MCF 10A (cell line): Measurements from ENCODE around the gene CES3. TPM values are rescaled to one million over a fixed set of nuclear protein-coding genes. Genes with fewer than 3 reads are reported as not detected.

Experiments used
- BruUV-seq: library from RNA; stranded (reverse); fragments of 400-500 nt; replicated peaks from 2 replicates; lab custom pipeline; 2021; lab: Mats Ljungman, UMichigan
- CTCF ChIA-PET: fragments of 300-600 bp; sonication (Branson Sonifier 250); formaldehyde crosslinking; extraction: SDS; loops from one replicate; lab custom pipeline; 2021; ENCODE audit warnings: antibody characterized with exemption, inconsistent platforms; lab: Yijun Ruan, JAX
- POLR2A ChIA-PET: fragments of 300-600, 350-650 bp; sonication (Branson Sonifier 250); formaldehyde crosslinking; extraction: SDS; loops from one replicate; lab custom pipeline; 2020; ENCODE audit warnings: antibody characterized with exemption, inconsistent platforms; lab: Yijun Ruan, JAX
- DNase-seq: peaks from one replicate; pipeline ENCODE4 v3.0.0-alpha.2; 2018; ENCODE audit not compliant: unreplicated experiment
- H3K27ac Mint-ChIP-seq: one replicate; pipeline ENCODE4 v1.8.0; 2022; ENCODE audit warnings: mild to moderate bottlenecking, low read depth, mixed read lengths; ENCODE audit not compliant: unreplicated experiment
- H3K27me3 Mint-ChIP-seq: one replicate; pipeline ENCODE4 v1.8.0; 2022; ENCODE audit warnings: mixed read lengths; ENCODE audit not compliant: insufficient read depth, unreplicated experiment
- H3K36me3 Mint-ChIP-seq: one replicate; pipeline ENCODE4 v1.8.0; 2022; ENCODE audit warnings: mild to moderate bottlenecking, moderate library complexity, mixed read lengths; ENCODE audit not compliant: insufficient read depth, unreplicated experiment
- H3K4me1 Mint-ChIP-seq: one replicate; pipeline ENCODE4 v1.8.0; 2022; ENCODE audit warnings: mixed read lengths; ENCODE audit not compliant: insufficient read depth, unreplicated experiment
- H3K4me3 Mint-ChIP-seq: one replicate; pipeline ENCODE4 v1.8.0; 2022; ENCODE audit warnings: mild to moderate bottlenecking, moderate library complexity, mixed read lengths; ENCODE audit not compliant: unreplicated experiment
- H3K9me3 Mint-ChIP-seq: one replicate; pipeline ENCODE4 v1.8.0; 2022; ENCODE audit warnings: mixed read lengths; ENCODE audit not compliant: unreplicated experiment
- CTCF ChIP-seq: fragments of 200-600 bp; IDR thresholded peaks from one replicate; pipeline ENCODE4 v1.8.0; 2022; ENCODE audit warnings: antibody characterized with exemption, mild to moderate bottlenecking; ENCODE audit not compliant: unreplicated experiment
- intact Hi-C: fragments of 100-400 bp; cut with micrococcal nuclease; formaldehyde crosslinking; loops from 2 replicates; pipeline ENCODE4 v1.14.1; 2022
- total RNA-seq: library from RNA; stranded (reverse); gene quantifications from 2 replicates; pipeline ENCODE4 v1.2.3, GENCODE V29; 2022

CES3 gene
- total RNA-seq, 1 experiment from 2014 or later: 0.65 TPM

GRCh38 chr16:67017810-67018488 is 56.9 kb downstream of the CES3 start:
- POLR2A ChIA-PET: interaction anchor here (0.6 to 1.7 kb wide), 10 partner anchors 10 to 605 kb away, joined by 3 to 7 read pairs (median 4); partner anchors contain the start of gene CBFB
- Mint-ChIP-seq H3K9me3 (no peaks in the 10 kb centered on the region), H3K27ac (no peak overlapping the region), H3K4me3 (no peak overlapping the region), H3K27me3 (no peaks in the 10 kb centered on the region), H3K4me1 (no peaks in the 10 kb centered on the region), H3K36me3 (no peaks in the 10 kb centered on the region)
- no TSS peak for BruUV-seq
- CTCF ChIA-PET: interaction anchor here (0.6 to 2.7 kb wide), 27 partner anchors 8 to 267 kb away, joined by 3 to 34 read pairs (median 4); partner anchors contain the start of genes CBFB and ELMO3
- peak; percentile 97 for DNase-seq
- peak; percentile 63 for TF ChIP-seq CTCF
- intact Hi-C loops: loop anchor here (1.0 to 10.0 kb wide), 3 partner anchors 63 to 137 kb away; no protein-coding TSS in a partner anchor

- Mint-ChIP-seq H3K4me3 (no peak overlapping the region), H3K9me3 (no peaks in the 10 kb centered on the region), H3K36me3 (no peaks in the 10 kb centered on the region), H3K4me1 (no peaks in the 10 kb centered on the region), H3K27me3 (no peaks in the 10 kb centered on the region), H3K27ac (no peak overlapping the region)
- CTCF ChIA-PET: interaction anchor here (0.6 to 2.7 kb wide), 8 partner anchors 9 to 170 kb away, joined by 3 to 34 read pairs (median 4); partner anchors contain the start of genes CBFB and EXOC3L1
- POLR2A ChIA-PET: interaction anchor here (0.6 to 1.7 kb wide), 5 partner anchors 11 to 87 kb away, joined by 3 to 7 read pairs (median 4); no protein-coding TSS in a partner anchor
- no TSS peak for BruUV-seq
- intact Hi-C loops: loop anchor here (10.0 kb wide), 1 partner anchor 64 kb away; no protein-coding TSS in a partner anchor
- no peak for DNase-seq
- no peak for TF ChIP-seq CTCF
These were observed 58.1 kb downstream of the CES3 start for GRCh38 chr16:67019171-67019570.

- no peaks in the 10 kb centered on the region for H3K27me3 Mint-ChIP-seq
- no TSS peak for BruUV-seq
- intact Hi-C loops: no loop called here
- no peak overlapping the region for H3K27ac Mint-ChIP-seq
- no peak overlapping the region for H3K4me3 Mint-ChIP-seq
- CTCF ChIA-PET: interaction anchor here (0.6 to 0.7 kb wide), 4 partner anchors 15 to 263 kb away, joined by 3 to 4 read pairs (median 4); no protein-coding TSS in a partner anchor
- no peaks in the 10 kb centered on the region for H3K36me3 Mint-ChIP-seq
- no peaks in the 10 kb centered on the region for H3K4me1 Mint-ChIP-seq
- no peaks in the 10 kb centered on the region for H3K9me3 Mint-ChIP-seq
- POLR2A ChIA-PET: interaction anchor here (1.0 kb wide), 1 partner anchor 82 kb away, joined by 3 read pairs; no protein-coding TSS in a partner anchor
- no peak for TF ChIP-seq CTCF
- DNase-seq: no peak
These were observed 60.3 kb downstream of the CES3 start for GRCh38 chr16:67021321-67021720.
